ENCODE data around the gene ASB1.

DNA sequence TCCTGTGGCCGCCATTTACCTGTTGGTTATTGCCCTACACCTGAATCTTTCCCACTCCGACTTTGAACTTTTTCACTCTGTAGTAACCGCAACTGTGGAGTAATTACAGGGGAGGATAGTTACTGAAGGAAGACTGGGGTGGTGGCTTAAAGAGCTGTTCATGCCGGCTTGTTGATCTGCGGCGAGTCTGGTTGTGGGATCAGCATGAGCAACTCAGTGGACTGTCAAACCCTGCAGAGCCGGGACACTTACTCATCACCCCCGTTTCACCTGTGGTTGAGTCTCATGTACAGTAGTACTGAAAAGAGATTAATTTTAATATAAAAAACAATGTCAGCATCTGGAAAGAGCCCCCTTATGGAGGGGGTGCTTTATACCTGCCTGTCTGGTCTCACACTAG lies 2.1 kb downstream of the ASB1 start:
- TF ChIP-seq, protein P1, sequence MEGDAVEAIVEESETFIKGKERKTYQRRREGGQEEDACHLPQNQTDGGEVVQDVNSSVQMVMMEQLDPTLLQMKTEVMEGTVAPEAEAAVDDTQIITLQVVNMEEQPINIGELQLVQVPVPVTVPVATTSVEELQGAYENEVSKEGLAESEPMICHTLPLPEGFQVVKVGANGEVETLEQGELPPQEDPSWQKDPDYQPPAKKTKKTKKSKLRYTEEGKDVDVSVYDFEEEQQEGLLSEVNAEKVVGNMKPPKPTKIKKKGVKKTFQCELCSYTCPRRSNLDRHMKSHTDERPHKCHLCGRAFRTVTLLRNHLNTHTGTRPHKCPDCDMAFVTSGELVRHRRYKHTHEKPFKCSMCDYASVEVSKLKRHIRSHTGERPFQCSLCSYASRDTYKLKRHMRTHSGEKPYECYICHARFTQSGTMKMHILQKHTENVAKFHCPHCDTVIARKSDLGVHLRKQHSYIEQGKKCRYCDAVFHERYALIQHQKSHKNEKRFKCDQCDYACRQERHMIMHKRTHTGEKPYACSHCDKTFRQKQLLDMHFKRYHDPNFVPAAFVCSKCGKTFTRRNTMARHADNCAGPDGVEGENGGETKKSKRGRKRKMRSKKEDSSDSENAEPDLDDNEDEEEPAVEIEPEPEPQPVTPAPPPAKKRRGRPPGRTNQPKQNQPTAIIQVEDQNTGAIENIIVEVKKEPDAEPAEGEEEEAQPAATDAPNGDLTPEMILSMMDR (IDR thresholded peaks at IDR 0.05): no peak
- no peak for TF ChIP-seq POLR2A (IDR thresholded peaks at IDR 0.05)

Measured in esophagus squamous epithelium (tissue), 4 donors.